C4-2B (cell line): ENCODE results near the gene UBL4B.

Experiments used
- H3K27ac ChIP-seq: fragments of 450-650 bp; 2 replicates; pipeline ENCODE4 v1.5.1; 2017
- CTCF ChIP-seq: fragments of 450-650 bp; conservative IDR thresholded peaks from 2 replicates; pipeline ENCODE4 v1.5.1; 2017; ENCODE audit warnings: mild to moderate bottlenecking
- ZFX ChIP-seq: fragments of 450-650 bp; IDR thresholded peaks from 2 replicates; pipeline ENCODE4 v1.6.1; 2017

UBL4B gene

GRCh38 chr1:110112143-110112542 is at the start of gene UBL4B:
TSS of gene UBL4B (plus strand) at chr1:110112443. CDS start at chr1:110112535, 92 bp downstream.
- no peak within 1 kb of the TSS for H3K27ac ChIP-seq
- TF ChIP-seq CTCF (no peak), ZFX (no peak)

- H3K27ac ChIP-seq = no peak overlapping the region
- TF ChIP-seq CTCF (no peak), ZFX (no peak)
Measured at GRCh38 chr1:110062612-110063011, 49.6 kb upstream of the UBL4B start.

GRCh38 chr1:110063781-110064180 is 48.5 kb upstream of the UBL4B start:
- TF ChIP-seq ZFX = no peak
- no peak for TF ChIP-seq CTCF
- H3K27ac ChIP-seq = no peak overlapping the region

- TF ChIP-seq ZFX (no peak), CTCF (no peak)
- no peak overlapping the region for H3K27ac ChIP-seq
Measured at GRCh38 chr1:110064576-110065337, 47.5 kb upstream of the UBL4B start.

GRCh38 chr1:110065841-110066240 is 46.4 kb upstream of the UBL4B start:
- no peak overlapping the region for H3K27ac ChIP-seq
- TF ChIP-seq ZFX = no peak
- no peak for TF ChIP-seq CTCF

- TF ChIP-seq ZFX (no peak), CTCF (no peak)
- H3K27ac ChIP-seq = no peak overlapping the region
Measured at GRCh38 chr1:110067479-110067892, 44.8 kb upstream of the UBL4B start.

GRCh38 chr1:110067893-110068645 is 44.2 kb upstream of the UBL4B start:
- TF ChIP-seq ZFX (no peak), CTCF (no peak)
- no peak overlapping the region for H3K27ac ChIP-seq
